ENCODE measurements around the gene RGS16.
A peak's percentile ranks its signal among the peaks of the same experiment; 100 is the strongest.
"Not testable (repeated sequence)": the region's sequence is repeated elsewhere in the genome, so short reads cannot be mapped to it uniquely, and the experiment has no call there.

Gene RGS16

GRCh38 chr1:182604175-182605164 lies at the start of gene RGS16:
Gene RGS16, minus strand, starts transcription at chr1:182604389. Its CDS starts 130 bp downstream, at chr1:182604259.
- DNase-seq (ENCODE audit: low read depth in 2 of 2): peak; percentile 89 to 95

- DNase-seq (ENCODE audit: low read depth in 2 of 2): no peak
Observed at GRCh38 chr1:182653986-182654385, 49.8 kb upstream of the RGS16 start.

- no peak for DNase-seq (ENCODE audit: low read depth in 2 of 2)
Observed at GRCh38 chr1:182652933-182653332, 48.7 kb upstream of the RGS16 start.

- no peak for DNase-seq (ENCODE audit: low read depth in 2 of 2)
Observed at GRCh38 chr1:182651339-182651724, 47.1 kb upstream of the RGS16 start.

GRCh38 chr1:182650678-182651338 lies 46.6 kb upstream of the RGS16 start:
- DNase-seq (ENCODE audit: low read depth in 2 of 2): no peak

- no peak for DNase-seq (ENCODE audit: low read depth in 2 of 2)
Observed at GRCh38 chr1:182649041-182649440, 44.9 kb upstream of the RGS16 start.

GRCh38 chr1:182646739-182647138 lies 42.5 kb upstream of the RGS16 start:
- DNase-seq (ENCODE audit: low read depth in 2 of 2): no peak

GRCh38 chr1:182644886-182645285 lies 40.7 kb upstream of the RGS16 start:
- DNase-seq (ENCODE audit: low read depth in 2 of 2): no peak

GRCh38 chr1:182643699-182644098 lies 39.5 kb upstream of the RGS16 start:
- no peak for DNase-seq (ENCODE audit: low read depth in 2 of 2)

- DNase-seq (ENCODE audit: low read depth in 2 of 2): no peak
Observed at GRCh38 chr1:182642461-182642860, 38.3 kb upstream of the RGS16 start.

GRCh38 chr1:182641561-182641960 lies 37.4 kb upstream of the RGS16 start:
- no peak for DNase-seq (ENCODE audit: low read depth in 2 of 2)

GRCh38 chr1:182639330-182639729 lies 35.1 kb upstream of the RGS16 start:
- DNase-seq (ENCODE audit: low read depth in 2 of 2): no peak

GRCh38 chr1:182637769-182638168 lies 33.6 kb upstream of the RGS16 start:
- DNase-seq (ENCODE audit: low read depth in 2 of 2): no peak

- no peak for DNase-seq (ENCODE audit: low read depth in 2 of 2)
Observed at GRCh38 chr1:182635871-182636270, 31.7 kb upstream of the RGS16 start.

- DNase-seq (ENCODE audit: low read depth in 2 of 2): no peak
Observed at GRCh38 chr1:182634306-182635072, 30.3 kb upstream of the RGS16 start.

GRCh38 chr1:182633657-182634281 lies 29.6 kb upstream of the RGS16 start:
- DNase-seq (ENCODE audit: low read depth in 2 of 2): no peak

- DNase-seq (ENCODE audit: low read depth in 2 of 2): no peak
Observed at GRCh38 chr1:182633031-182633430, 28.8 kb upstream of the RGS16 start.

GRCh38 chr1:182632441-182632857 lies 28.3 kb upstream of the RGS16 start:
- DNase-seq (ENCODE audit: low read depth in 2 of 2): not testable (repeated sequence)

GRCh38 chr1:182631954-182632353 lies 27.8 kb upstream of the RGS16 start:
- no peak for DNase-seq (ENCODE audit: low read depth in 2 of 2)

- DNase-seq (ENCODE audit: low read depth in 2 of 2): no peak
Observed at GRCh38 chr1:182631053-182631677, 27.0 kb upstream of the RGS16 start.

GRCh38 chr1:182630586-182630985 lies 26.4 kb upstream of the RGS16 start:
- no peak for DNase-seq (ENCODE audit: low read depth in 2 of 2)
